HEK293T (cell line): ENCODE results near the gene POLR3C.
"Not testable (repeated sequence)": the region's sequence is repeated elsewhere in the genome, so short reads cannot be mapped to it uniquely, and the experiment has no call there.

Experiments used
- CTCF ChIA-PET: fragments of 350-600 bp; formaldehyde crosslinking; extraction: SDS; loops from one replicate; lab custom pipeline; 2021; ENCODE audit warnings: antibody characterized with exemption, inconsistent platforms; lab: Yijun Ruan, JAX
- POLR2A ChIA-PET: fragments of 350-600 bp; formaldehyde crosslinking; extraction: SDS; loops from one replicate; lab custom pipeline; 2020; ENCODE audit warnings: antibody characterized with exemption, inconsistent platforms; lab: Yijun Ruan, JAX
- DNase-seq: peaks from one replicate; pipeline ENCODE4 v3.0.0; 2012; ENCODE audit warnings: mixed read lengths; ENCODE audit errors: extremely low spot score
- ARNT ChIP-seq: fragments of 450-650 bp; IDR thresholded peaks from 2 replicates; pipeline ENCODE4 v1.6.1; 2017; ENCODE audit warnings: mild to moderate bottlenecking
- BHLHE40 ChIP-seq: fragments of 450-650 bp; IDR thresholded peaks from 2 replicates; pipeline ENCODE4 v1.6.1; 2016; ENCODE audit warnings: mild to moderate bottlenecking, moderate library complexity, borderline replicate concordance
- CTBP1 ChIP-seq: fragments of 450-650 bp; IDR thresholded peaks from 2 replicates; pipeline ENCODE4 v1.6.1; 2016; ENCODE audit warnings: borderline replicate concordance
- ELF4 ChIP-seq: fragments of 450-650 bp; IDR thresholded peaks from 2 replicates; pipeline ENCODE4 v1.6.1; 2017; ENCODE audit warnings: antibody characterized with exemption
- FOXA1 ChIP-seq: fragments of 450-650 bp; IDR thresholded peaks from 2 replicates; pipeline ENCODE4 v1.6.1; 2016; ENCODE audit warnings: mild to moderate bottlenecking
- FOXK2 ChIP-seq: fragments of 450-650 bp; IDR thresholded peaks from 2 replicates; pipeline ENCODE4 v1.6.1; 2016; ENCODE audit warnings: mild to moderate bottlenecking
- FOXM1 ChIP-seq: fragments of 450-650 bp; IDR thresholded peaks from 2 replicates; pipeline ENCODE4 v1.6.1; 2017; ENCODE audit warnings: mild to moderate bottlenecking, borderline replicate concordance
- HDGF ChIP-seq: fragments of 450-650 bp; IDR thresholded peaks from 2 replicates; pipeline ENCODE4 v1.6.1; 2017; ENCODE audit warnings: antibody characterized with exemption, borderline replicate concordance
- L3MBTL2 ChIP-seq: fragments of 450-650 bp; conservative IDR thresholded peaks from 2 replicates; pipeline ENCODE4 v1.6.1; 2016; ENCODE audit warnings: mild to moderate bottlenecking
- LEF1 ChIP-seq: fragments of 450-650 bp; IDR thresholded peaks from 2 replicates; pipeline ENCODE4 v1.6.1; 2017; ENCODE audit warnings: mild to moderate bottlenecking, borderline replicate concordance
- NFRKB ChIP-seq: fragments of 450-650 bp; IDR thresholded peaks from 2 replicates; pipeline ENCODE4 v1.6.1; 2016; ENCODE audit warnings: mild to moderate bottlenecking, moderate library complexity
- SP1 ChIP-seq: fragments of 450-650 bp; IDR thresholded peaks from 2 replicates; pipeline ENCODE4 v1.6.1; 2017
- SUZ12 ChIP-seq: fragments of 450-650 bp; IDR thresholded peaks from 2 replicates; pipeline ENCODE4 v1.6.1; 2016; ENCODE audit warnings: mild to moderate bottlenecking
- TARDBP ChIP-seq: fragments of 450-650 bp; IDR thresholded peaks from 2 replicates; pipeline ENCODE4 v1.6.1; 2016
- ZNF384 ChIP-seq: fragments of 450-650 bp; IDR thresholded peaks from 2 replicates; pipeline ENCODE4 v1.6.1; 2016
- TF ChIP-seq, protein P1 (sequence below): fragments of 450-650 bp; IDR thresholded peaks from 2 replicates; pipeline ENCODE4 v1.6.1; 2016

The POLR3C gene

DNA sequence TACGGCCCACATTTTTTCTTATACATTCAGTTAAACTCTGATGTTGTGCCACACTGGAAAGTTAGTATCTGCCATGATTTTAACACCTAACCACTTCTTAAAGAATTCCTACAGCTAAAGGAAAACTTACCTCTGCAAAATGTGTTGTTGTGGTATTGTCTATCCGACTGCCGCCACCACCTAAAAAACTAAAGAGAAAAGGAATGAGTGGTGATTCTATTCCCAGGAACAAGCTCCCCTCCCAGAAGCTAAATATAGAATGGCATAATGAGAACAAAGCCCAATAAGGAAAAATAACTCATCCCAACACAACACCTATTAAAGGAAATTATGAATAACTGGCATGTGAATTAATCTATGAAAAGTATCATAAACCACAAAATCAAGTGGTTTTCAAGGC is 39.6 kb upstream of the POLR3C start:
- no peak for TF ChIP-seq L3MBTL2
- no peak for TF ChIP-seq HDGF
- TF ChIP-seq BHLHE40 = no peak
- TF ChIP-seq CTBP1 = no peak
- no peak for TF ChIP-seq ARNT
- no peak for TF ChIP-seq ELF4
- TF ChIP-seq TARDBP = no peak
- no peak for TF ChIP-seq ZNF384
- TF ChIP-seq SUZ12 = no peak
- TF ChIP-seq FOXK2 = no peak
- TF ChIP-seq LEF1 = no peak
- TF ChIP-seq, protein P1, sequence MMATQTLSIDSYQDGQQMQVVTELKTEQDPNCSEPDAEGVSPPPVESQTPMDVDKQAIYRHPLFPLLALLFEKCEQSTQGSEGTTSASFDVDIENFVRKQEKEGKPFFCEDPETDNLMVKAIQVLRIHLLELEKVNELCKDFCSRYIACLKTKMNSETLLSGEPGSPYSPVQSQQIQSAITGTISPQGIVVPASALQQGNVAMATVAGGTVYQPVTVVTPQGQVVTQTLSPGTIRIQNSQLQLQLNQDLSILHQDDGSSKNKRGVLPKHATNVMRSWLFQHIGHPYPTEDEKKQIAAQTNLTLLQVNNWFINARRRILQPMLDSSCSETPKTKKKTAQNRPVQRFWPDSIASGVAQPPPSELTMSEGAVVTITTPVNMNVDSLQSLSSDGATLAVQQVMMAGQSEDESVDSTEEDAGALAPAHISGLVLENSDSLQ = no peak
- no peak for TF ChIP-seq FOXM1
- no peak for TF ChIP-seq FOXA1
- no peak for TF ChIP-seq NFRKB
- TF ChIP-seq SP1 = no peak

DNA sequence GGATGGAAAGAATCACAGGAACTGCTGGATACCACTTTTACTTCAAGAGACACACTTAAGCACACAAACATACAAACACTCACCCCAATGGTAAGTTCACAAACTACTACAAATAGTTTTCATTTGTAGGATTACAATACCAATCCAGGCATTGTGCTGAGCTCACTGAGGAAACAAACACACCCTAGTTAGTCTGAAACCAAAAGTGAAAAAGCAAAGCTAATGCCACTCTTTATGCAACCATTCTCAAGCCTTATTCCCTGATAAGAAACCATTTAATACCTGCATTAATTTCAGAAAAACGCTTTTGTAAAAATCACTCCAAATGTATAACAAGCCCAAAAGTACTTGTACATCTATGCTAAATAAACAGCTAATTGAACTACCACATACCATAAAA is 38.5 kb upstream of the POLR3C start:
- ChIA-PET POLR2A (no interaction called here), CTCF (interaction anchor here (1.3 kb wide), 1 partner anchor 60 kb away, joined by 4 read pairs; the partner anchor contains the start of gene NUDT17)
- no peak for DNase-seq
- no peak for TF ChIP-seq SUZ12
- no peak for TF ChIP-seq FOXA1
- TF ChIP-seq ARNT = no peak
- no peak for TF ChIP-seq TARDBP
- no peak for TF ChIP-seq ZNF384
- no peak for TF ChIP-seq CTBP1
- no peak for TF ChIP-seq FOXM1
- TF ChIP-seq BHLHE40 = no peak
- no peak for TF ChIP-seq L3MBTL2
- TF ChIP-seq NFRKB = no peak
- no peak for TF ChIP-seq LEF1
- no peak for TF ChIP-seq FOXK2
- TF ChIP-seq, protein P1 = no peak

More for the DNA sequence above, 39.6 kb upstream of the POLR3C start:
- POLR2A ChIA-PET = no interaction called here
- CTCF ChIA-PET = no interaction called here
- DNase-seq = no peak

DNA sequence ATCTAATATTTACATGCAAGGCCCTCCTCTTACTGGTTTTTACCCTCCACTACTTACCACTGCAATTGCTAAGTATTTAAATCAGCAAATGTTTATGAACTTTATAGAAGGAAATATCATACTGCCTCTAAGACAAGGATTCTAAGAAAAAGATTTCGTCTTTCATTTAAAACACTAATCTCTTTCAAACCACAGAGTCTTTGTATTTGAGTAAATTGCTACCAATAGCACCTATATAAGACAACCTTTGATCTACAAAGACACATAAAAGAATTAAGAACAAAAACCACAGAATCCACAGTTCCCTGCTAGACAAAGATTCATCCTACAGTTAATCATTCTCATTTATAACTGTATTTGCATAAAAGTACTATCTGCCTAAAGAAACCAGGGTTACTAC is 37.7 kb upstream of the POLR3C start:
- POLR2A ChIA-PET = interaction anchor here (1.7 kb wide), 1 partner anchor 38 kb away, joined by 4 read pairs; the partner anchor contains the start of genes POLR3C and RNF115
- no peak for DNase-seq
- CTCF ChIA-PET = interaction anchor here (1.3 kb wide), 1 partner anchor 59 kb away, joined by 4 read pairs; the partner anchor contains the start of gene NUDT17
- TF ChIP-seq HDGF (no peak), FOXM1 (no peak), FOXA1 (no peak), L3MBTL2 (no peak), LEF1 (no peak), SP1 (no peak), SUZ12 (no peak), BHLHE40 (no peak), ARNT (no peak), FOXK2 (no peak), ELF4 (no peak)

DNA sequence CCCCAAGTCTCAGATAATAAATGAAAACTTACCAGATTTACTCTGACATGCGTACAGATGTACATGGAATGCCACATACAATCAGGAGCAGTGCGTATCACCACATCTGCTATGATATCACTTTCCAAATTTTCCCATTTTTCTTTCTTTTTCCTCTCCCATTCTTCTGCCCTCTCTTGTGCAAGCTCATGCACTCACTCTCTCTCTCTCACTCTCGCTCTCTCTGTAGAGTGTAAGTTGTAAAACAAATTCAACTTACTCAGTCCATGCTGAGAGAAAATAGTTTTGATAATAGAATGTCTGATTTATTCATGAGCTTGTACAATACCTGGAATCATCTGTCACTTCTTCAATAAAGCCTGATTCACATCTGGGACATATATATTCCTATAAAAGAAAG is 35.4 kb upstream of the POLR3C start:
- ChIA-PET CTCF (no interaction called here), POLR2A (interaction anchor here (0.6 kb wide), 1 partner anchor 264 kb away, joined by 3 read pairs; no protein-coding TSS in a partner anchor)
- no peak for DNase-seq
- TF ChIP-seq, protein P1 = no peak
- TF ChIP-seq FOXA1 = no peak
- TF ChIP-seq NFRKB = no peak
- TF ChIP-seq TARDBP = no peak
- TF ChIP-seq FOXK2 = no peak
- no peak for TF ChIP-seq ARNT
- no peak for TF ChIP-seq HDGF
- TF ChIP-seq ELF4 = no peak
- TF ChIP-seq SP1 = no peak
- no peak for TF ChIP-seq L3MBTL2
- no peak for TF ChIP-seq CTBP1
- TF ChIP-seq SUZ12 = no peak
- no peak for TF ChIP-seq FOXM1
- no peak for TF ChIP-seq ZNF384

DNA sequence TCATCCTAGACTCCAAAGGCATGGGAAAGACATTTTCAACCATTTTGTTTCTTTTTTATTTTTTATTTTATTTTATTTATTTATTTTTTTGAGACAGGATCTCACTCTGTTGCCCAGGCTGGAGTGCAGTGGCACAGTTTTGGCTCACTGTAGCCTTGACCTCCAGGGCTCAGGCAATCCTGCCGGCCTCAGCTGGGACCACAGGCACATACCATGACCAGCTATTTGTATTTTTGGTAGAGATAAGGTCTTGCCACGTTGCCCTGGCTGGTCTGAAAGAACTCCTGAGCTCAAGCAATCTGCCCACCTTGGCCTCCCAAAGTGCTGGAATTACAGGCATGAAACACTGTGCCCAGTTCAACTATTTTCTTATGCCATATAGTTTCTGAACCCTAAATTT is 32.1 kb upstream of the POLR3C start:
- CTCF ChIA-PET = not testable (repeated sequence)

DNA sequence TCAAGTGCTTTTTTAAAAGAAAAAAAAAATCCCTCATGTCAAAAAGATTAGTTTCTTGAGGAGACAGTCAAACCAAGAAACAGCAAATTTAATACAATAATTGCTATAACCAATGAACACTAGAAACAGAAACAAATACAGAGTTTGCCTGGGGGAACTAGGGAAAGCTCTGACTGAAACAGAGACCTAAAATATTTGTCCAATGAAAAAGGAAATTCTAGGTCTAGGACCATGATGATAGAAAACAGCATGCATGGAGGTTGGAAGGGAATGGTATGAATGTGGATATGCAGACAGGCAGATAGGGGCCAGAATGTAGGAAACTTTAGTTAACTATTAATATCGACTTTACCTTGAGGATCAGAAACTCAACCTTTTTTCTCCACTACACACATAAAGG is 31.5 kb upstream of the POLR3C start:
- POLR2A ChIA-PET = no interaction called here
- DNase-seq = no peak
- TF ChIP-seq SP1 (no peak), NFRKB (no peak)
- CTCF ChIA-PET = no interaction called here

More for the DNA sequence above, 32.1 kb upstream of the POLR3C start:
- POLR2A ChIA-PET, DNase-seq: not testable (repeated sequence)

DNA sequence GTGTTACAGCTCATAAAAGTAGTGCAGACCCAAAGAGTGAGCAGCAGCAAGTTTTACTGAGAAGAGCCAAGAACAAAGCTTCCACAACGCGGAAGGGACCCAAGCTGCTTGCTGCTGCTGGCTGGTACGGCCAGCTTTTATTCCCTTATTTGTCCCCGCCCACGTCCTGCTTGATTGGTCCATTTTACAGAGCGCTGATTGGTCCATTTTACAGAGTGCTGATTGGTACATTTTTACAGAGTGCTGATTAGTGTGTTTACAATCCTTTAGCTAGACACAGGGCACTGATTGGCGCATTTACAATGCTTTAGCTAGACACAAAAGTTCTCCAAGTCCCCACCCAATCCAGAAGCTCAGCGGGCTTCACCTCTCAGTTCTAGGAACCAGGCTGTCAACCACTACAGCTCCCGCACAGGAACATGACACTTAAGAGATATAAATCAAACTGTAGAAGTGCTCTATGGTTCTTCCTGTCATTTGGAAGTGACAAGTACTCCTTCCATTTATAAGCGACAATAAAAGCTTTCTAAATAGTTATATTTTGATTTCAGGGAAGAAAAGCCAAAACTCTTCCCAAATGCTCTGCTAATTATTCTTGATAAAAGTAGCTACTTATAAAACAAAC is 28.6 kb upstream of the POLR3C start:
- ChIA-PET CTCF (no interaction called here), POLR2A (interaction anchor here (1.6 kb wide), 1 partner anchor 28 kb away, joined by 4 read pairs; the partner anchor contains the start of genes POLR3C and RNF115)
- no peak for DNase-seq
- TF ChIP-seq, protein P1 = peak; percentile 47; the same call in 1 of the 2 replicates
- TF ChIP-seq ELF4 = no peak
